K562 (cell line): ENCODE results near the gene JUND. TPM values are rescaled to one million over a fixed set of nuclear protein-coding genes. Genes with fewer than 3 reads are reported as not detected.
A peak's percentile ranks its signal among the peaks of the same experiment; 100 is the strongest.

Source experiments
- ATF7 ChIP-seq: fragments of 450-650 bp; IDR thresholded peaks from 2 replicates; pipeline ENCODE4 v1.7.1; 2014; ENCODE audit warnings: mild to moderate bottlenecking, moderate library complexity
- BRD9 ChIP-seq: fragments of 450-650 bp; IDR thresholded peaks from 2 replicates; pipeline ENCODE4 v1.6.1; 2018; ENCODE audit warnings: low read depth; ENCODE audit not compliant: partially characterized antibody
- ESRRB ChIP-seq: fragments of 250-450 bp; sonication (Bioruptor Pico); IDR thresholded peaks from 2 replicates; pipeline ENCODE4 v1.5.0; 2020; ENCODE audit warnings: mild to moderate bottlenecking, moderate library complexity, borderline replicate concordance
- ETS2 ChIP-seq: IDR thresholded peaks from 2 replicates; pipeline ENCODE4 v1.6.1; 2016; ENCODE audit warnings: borderline replicate concordance, missing genetic modification characterization, mild to moderate bottlenecking, moderate library complexity, missing compliant biosample characterization; ENCODE audit not compliant: poor library complexity, severe bottlenecking
- NR3C1 ChIP-seq: sonication (generic); formaldehyde crosslinking; IDR thresholded peaks from 2 replicates; pipeline ENCODE4 v1.8.1; 2022; ENCODE audit warnings: missing genetic modification reagents
- RNF2 ChIP-seq: sonication (generic); IDR thresholded peaks from 2 replicates; pipeline ENCODE4 v1.6.1; 2016
- THRAP3 ChIP-seq: fragments of 450-650 bp; IDR thresholded peaks from 2 replicates; pipeline ENCODE4 v1.6.1; 2016; ENCODE audit warnings: mild to moderate bottlenecking, inconsistent platforms, borderline replicate concordance
- ZBTB11 ChIP-seq, 3 experiments: fragments of 200-800 bp in 1 of 3; fragments of 250-450 bp in 1 of 3; fragments of 450-650 bp in 1 of 3; sonication (Bioruptor Pico) in 1 of 3; sonication (Bioruptor generic) in 1 of 3; formaldehyde crosslinking in 1 of 3; IDR thresholded peaks; 2 replicates each; pipeline versions ENCODE4 v1.6.1 to v1.8.0; 2016 to 2022; ENCODE audit warnings: mild to moderate bottlenecking in 2 of 3, missing genetic modification characterization in 2 of 3, missing compliant biosample characterization in 1 of 3, moderate library complexity in 1 of 3
- ZBTB8A ChIP-seq: fragments of 450-650 bp; IDR thresholded peaks from 2 replicates; pipeline ENCODE4 v1.6.1; 2018; ENCODE audit warnings: mild to moderate bottlenecking, moderate library complexity; ENCODE audit not compliant: partially characterized antibody
- ZFP30 ChIP-seq: fragments of 250-450 bp; sonication (Bioruptor Pico); IDR thresholded peaks from 2 replicates; pipeline ENCODE4 v1.8.0; 2022; ENCODE audit warnings: moderate library complexity, mild to moderate bottlenecking, inconsistent platforms, borderline replicate concordance
- ZNF354B ChIP-seq: fragments of 250-450 bp; sonication (Bioruptor Pico); IDR thresholded peaks from 2 replicates; pipeline ENCODE4 v1.4.0; 2020
- polyA plus RNA-seq, 8 experiments: library from polyadenylated mRNA; depleted of rRNA in 4 of 8; stranded (reverse) in 5 of 8; unstranded in 3 of 8; fragments of >200 nt; fragmentation: Nextera tagmentation in 2 of 8; fragmentation: Illumina TruSeq in 1 of 8; extraction: Ambion mirVana in 2 of 8; extraction: Trizol in 1 of 8; gene quantifications; 2 replicates each; pipeline versions ENCODE4 v1.2.1 to v1.2.3, GENCODE V29; 2011 to 2014; ENCODE audit warnings: inconsistent platforms in 1 of 8, missing spikeins in 1 of 8
- total RNA-seq, 7 experiments: library from RNA; depleted of rRNA in 6 of 7; stranded (reverse); fragments of >200 nt in 6 of 7; fragmentation: Illumina TruSeq in 2 of 7; extraction: Trizol in 2 of 7; gene quantifications; 2 replicates each; pipeline versions ENCODE4 v1.2.1 to v1.2.3, GENCODE V29; 2011 to 2021; ENCODE audit warnings: low replicate concordance in 1 of 7
- TF ChIP-seq, protein P1 (sequence below): fragments of 450-650 bp; formaldehyde crosslinking; IDR thresholded peaks from 2 replicates; pipeline ENCODE4 v1.4.0; 2020; ENCODE audit warnings: mild to moderate bottlenecking, mixed read lengths
- TF ChIP-seq, protein P2 (sequence below): fragments of 200-800 bp; sonication (Bioruptor generic); IDR thresholded peaks from 2 replicates; pipeline ENCODE4 v1.6.1; 2017; ENCODE audit warnings: missing genetic modification characterization, missing compliant biosample characterization
- TF ChIP-seq, protein P3 (sequence below): fragments of 450-650 bp; IDR thresholded peaks from 2 replicates; pipeline ENCODE4 v1.6.1; 2016; ENCODE audit warnings: borderline replicate concordance
- TF ChIP-seq, protein P4 (sequence below): sonication (generic); formaldehyde crosslinking; IDR thresholded peaks from 2 replicates; pipeline ENCODE4 v1.8.0; 2022; ENCODE audit warnings: missing genetic modification reagents, mild to moderate bottlenecking, borderline replicate concordance

Gene JUND
- total and polyA plus RNA-seq, 9 of the 15 experiments (the other 6 are each of a cell fraction or from before 2014, with no cell fraction given), result 6.4 to 286 (median 42.3) TPM

DNA sequence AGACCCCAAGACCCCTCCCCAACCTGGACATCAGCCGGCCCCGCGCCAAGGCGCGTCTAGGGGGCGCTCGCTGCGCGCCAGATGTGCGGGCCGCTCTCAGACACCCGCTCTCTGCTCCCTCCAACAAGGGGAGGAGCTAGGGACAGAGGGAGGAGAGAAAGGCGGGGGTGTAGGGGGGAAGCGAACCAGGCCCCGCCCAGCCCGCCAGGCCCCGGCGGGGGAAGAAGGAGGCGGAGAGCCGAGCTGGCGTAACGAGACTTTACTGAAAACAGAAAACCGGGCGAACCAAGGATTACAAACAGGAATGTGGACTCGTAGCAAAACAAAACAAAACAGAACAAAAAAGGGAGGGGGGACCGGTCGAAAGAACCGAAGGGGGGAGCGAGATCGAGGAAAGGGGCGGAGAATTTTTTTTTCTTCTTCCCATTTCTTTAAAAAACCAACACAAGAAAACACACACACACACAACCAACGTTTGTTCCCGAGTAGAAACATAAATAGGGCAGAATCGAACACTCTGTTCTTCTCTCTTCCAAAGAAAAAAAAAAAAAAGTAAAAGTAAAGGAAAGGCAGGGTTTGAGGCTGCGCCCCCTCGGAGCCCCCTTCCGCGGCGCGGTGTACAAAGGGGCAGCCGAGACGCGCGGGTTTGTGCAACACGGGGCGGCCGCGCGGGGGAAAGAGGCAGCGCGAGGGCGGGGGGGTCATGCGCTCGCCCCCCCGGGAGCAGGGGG is 1.7 kb downstream of the JUND start (continued):
- peak in 1 of 3 experiments; percentile 53; a peak in 1 of 6 replicates for TF ChIP-seq ZBTB11 (CRISPR knock-in tag; IDR thresholded peaks at IDR 0.05)
- no peak for TF ChIP-seq ETS2 (tag)
- TF ChIP-seq, protein P1, sequence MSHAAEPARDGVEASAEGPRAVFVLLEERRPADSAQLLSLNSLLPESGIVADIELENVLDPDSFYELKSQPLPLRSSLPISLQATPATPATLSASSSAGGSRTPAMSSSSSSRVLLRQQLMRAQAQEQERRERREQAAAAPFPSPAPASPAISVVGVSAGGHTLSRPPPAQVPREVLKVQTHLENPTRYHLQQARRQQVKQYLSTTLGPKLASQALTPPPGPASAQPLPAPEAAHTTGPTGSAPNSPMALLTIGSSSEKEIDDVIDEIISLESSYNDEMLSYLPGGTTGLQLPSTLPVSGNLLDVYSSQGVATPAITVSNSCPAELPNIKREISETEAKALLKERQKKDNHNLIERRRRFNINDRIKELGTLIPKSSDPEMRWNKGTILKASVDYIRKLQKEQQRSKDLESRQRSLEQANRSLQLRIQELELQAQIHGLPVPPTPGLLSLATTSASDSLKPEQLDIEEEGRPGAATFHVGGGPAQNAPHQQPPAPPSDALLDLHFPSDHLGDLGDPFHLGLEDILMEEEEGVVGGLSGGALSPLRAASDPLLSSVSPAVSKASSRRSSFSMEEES, result no peak
- no peak for TF ChIP-seq BRD9
- no peak for TF ChIP-seq ESRRB (CRISPR knock-in tag)
- no peak for TF ChIP-seq NR3C1 (CRISPR knock-in tag)
- TF ChIP-seq, protein P2, sequence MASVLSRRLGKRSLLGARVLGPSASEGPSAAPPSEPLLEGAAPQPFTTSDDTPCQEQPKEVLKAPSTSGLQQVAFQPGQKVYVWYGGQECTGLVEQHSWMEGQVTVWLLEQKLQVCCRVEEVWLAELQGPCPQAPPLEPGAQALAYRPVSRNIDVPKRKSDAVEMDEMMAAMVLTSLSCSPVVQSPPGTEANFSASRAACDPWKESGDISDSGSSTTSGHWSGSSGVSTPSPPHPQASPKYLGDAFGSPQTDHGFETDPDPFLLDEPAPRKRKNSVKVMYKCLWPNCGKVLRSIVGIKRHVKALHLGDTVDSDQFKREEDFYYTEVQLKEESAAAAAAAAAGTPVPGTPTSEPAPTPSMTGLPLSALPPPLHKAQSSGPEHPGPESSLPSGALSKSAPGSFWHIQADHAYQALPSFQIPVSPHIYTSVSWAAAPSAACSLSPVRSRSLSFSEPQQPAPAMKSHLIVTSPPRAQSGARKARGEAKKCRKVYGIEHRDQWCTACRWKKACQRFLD (CRISPR knock-in tag), result no peak
- no peak for TF ChIP-seq ZNF354B
- peak; percentile 57 for TF ChIP-seq ATF7
- TF ChIP-seq, protein P3, sequence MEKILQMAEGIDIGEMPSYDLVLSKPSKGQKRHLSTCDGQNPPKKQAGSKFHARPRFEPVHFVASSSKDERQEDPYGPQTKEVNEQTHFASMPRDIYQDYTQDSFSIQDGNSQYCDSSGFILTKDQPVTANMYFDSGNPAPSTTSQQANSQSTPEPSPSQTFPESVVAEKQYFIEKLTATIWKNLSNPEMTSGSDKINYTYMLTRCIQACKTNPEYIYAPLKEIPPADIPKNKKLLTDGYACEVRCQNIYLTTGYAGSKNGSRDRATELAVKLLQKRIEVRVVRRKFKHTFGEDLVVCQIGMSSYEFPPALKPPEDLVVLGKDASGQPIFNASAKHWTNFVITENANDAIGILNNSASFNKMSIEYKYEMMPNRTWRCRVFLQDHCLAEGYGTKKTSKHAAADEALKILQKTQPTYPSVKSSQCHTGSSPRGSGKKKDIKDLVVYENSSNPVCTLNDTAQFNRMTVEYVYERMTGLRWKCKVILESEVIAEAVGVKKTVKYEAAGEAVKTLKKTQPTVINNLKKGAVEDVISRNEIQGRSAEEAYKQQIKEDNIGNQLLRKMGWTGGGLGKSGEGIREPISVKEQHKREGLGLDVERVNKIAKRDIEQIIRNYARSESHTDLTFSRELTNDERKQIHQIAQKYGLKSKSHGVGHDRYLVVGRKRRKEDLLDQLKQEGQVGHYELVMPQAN, result peak; percentile 76
- TF ChIP-seq ZBTB8A, result no peak
- no peak for TF ChIP-seq RNF2
- TF ChIP-seq THRAP3, result peak; percentile 18; the same call in 1 of the 2 replicates
- TF ChIP-seq ZFP30, result no peak
- TF ChIP-seq, protein P4, sequence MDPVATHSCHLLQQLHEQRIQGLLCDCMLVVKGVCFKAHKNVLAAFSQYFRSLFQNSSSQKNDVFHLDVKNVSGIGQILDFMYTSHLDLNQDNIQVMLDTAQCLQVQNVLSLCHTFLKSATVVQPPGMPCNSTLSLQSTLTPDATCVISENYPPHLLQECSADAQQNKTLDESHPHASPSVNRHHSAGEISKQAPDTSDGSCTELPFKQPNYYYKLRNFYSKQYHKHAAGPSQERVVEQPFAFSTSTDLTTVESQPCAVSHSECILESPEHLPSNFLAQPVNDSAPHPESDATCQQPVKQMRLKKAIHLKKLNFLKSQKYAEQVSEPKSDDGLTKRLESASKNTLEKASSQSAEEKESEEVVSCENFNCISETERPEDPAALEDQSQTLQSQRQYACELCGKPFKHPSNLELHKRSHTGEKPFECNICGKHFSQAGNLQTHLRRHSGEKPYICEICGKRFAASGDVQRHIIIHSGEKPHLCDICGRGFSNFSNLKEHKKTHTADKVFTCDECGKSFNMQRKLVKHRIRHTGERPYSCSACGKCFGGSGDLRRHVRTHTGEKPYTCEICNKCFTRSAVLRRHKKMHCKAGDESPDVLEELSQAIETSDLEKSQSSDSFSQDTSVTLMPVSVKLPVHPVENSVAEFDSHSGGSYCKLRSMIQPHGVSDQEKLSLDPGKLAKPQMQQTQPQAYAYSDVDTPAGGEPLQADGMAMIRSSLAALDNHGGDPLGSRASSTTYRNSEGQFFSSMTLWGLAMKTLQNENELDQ, result 0 out of 2 replicates have a peak, but pooled peaks have one; percentile 87
